ENCODE results near the gene DUOX1. TPM values are rescaled to one million over a fixed set of nuclear protein-coding genes. Genes with fewer than 3 reads are reported as not detected.

DUOX1 gene
- total and polyA plus RNA-seq, 2 of the 13 experiments (the other 11 are each of a cell fraction or from before 2014, with no cell fraction given): 0.03 TPM; not detected in 1

- TF ChIP-seq YY1 (IDR thresholded peaks at IDR 0.05; ENCODE audit: insufficient read depth, insufficient replicate concordance, low read depth, low read length): no peak
- no peak for TF ChIP-seq REL (CRISPR knock-in tag; conservative IDR thresholded peaks at IDR 0.05)
- TF ChIP-seq PAXIP1 (CRISPR knock-in tag; conservative IDR thresholded peaks at IDR 0.05): no peak
- no peak for TF ChIP-seq ZBTB1 (CRISPR knock-in tag; IDR thresholded peaks at IDR 0.05; ENCODE audit: borderline replicate concordance)
- no peak for TF ChIP-seq THYN1 (CRISPR knock-in tag; IDR thresholded peaks at IDR 0.05; ENCODE audit: borderline replicate concordance, low read depth)
Measured at GRCh38 chr15:45140557-45141250, 10.9 kb downstream of the DUOX1 start (continued).

- Histone ChIP-seq H3K4me3 (replicated peaks in 1 of 3; ENCODE audit: insufficient read depth in 1 of 3, low read depth in 2 of 3, low read length in 3 of 3) (no peak overlapping the region), H2AFZ (ENCODE audit: low read length) (no peak overlapping the region), H3K9me3 (ENCODE audit: low read length) (no peaks in the 10 kb centered on the region), H3K36me3 (replicated peaks in 1 of 2; ENCODE audit: control insufficient read depth in 1 of 2, insufficient read depth in 2 of 2, low read length in 2 of 2) (no peaks in the 10 kb centered on the region), H3K27me3 (ENCODE audit: control insufficient read depth in 1 of 2, insufficient read depth in 2 of 2, low read length in 2 of 2) (peaks cover 2 to 18% of the 10 kb centered on the region in 2 experiments; a peak in 2 of 5 replicates), H3K4me1 (ENCODE audit: insufficient read depth, low read length) (no peaks in the 10 kb centered on the region), H3K9ac (ENCODE audit: insufficient read depth, low read depth, low read length) (no peak overlapping the region), H3K4me2 (ENCODE audit: low read depth, low read length) (no peak overlapping the region), H3K79me2 (ENCODE audit: insufficient read depth, low read length) (no peaks in the 10 kb centered on the region), H3K27ac (ENCODE audit: extremely low read length, insufficient read depth, low read length) (no peak overlapping the region), H4K20me1 (ENCODE audit: insufficient read depth, low read length) (no peaks in the 10 kb centered on the region)
- no peak for TF ChIP-seq PITX1 (CRISPR knock-in tag; IDR thresholded peaks at IDR 0.05)
- no peak for TF ChIP-seq KDM4B (CRISPR knock-in tag; IDR thresholded peaks at IDR 0.05)
- POLR2A ChIA-PET: no interaction called here
- ATAC-seq (no peak), FAIRE-seq (no peak), DNase-seq (ENCODE audit: low spot score) (no peak)
- in situ Hi-C loops (cut with HindIII; ENCODE audit: extremely low pct_ligation_motif_present, low pct_unique_long_range_greater_than_20kb): no loop called here
- intact Hi-C loops (cut with micrococcal nuclease; ENCODE audit: unreplicated experiment): no loop called here
- 29% methylated on average over 4 of the region's 5 CpGs for whole genome bisulfite sequencing (ENCODE audit: low lambda C conversion rate)
- no TSS peak for BruUV-seq (replicated peaks)
- CTCF ChIA-PET (ENCODE audit: low intra/inter-chr PET ratio, low total read pairs): no interaction called here
Measured at GRCh38 chr15:45141386-45141785, 11.6 kb downstream of the DUOX1 start.
